Fibroblast of pulmonary artery (primary cell): ENCODE measurements around the gene OR7G3.

Source experiments
- DNase-seq: peaks from one replicate; pipeline ENCODE4 v3.0.0-alpha.2; 2010; ENCODE audit warnings: low read depth
- H3K4me3 ChIP-seq: replicated peaks from 2 replicates; pipeline ENCODE4 v1.5.1; 2011; ENCODE audit warnings: low read depth, mild to moderate bottlenecking, control low read depth, low read length, moderate library complexity
- TF ChIP-seq, protein P1 (sequence below): IDR thresholded peaks from 2 replicates; pipeline ENCODE4 v1.5.1; 2011; ENCODE audit warnings: mild to moderate bottlenecking, control low read depth, low read length, inconsistent platforms; ENCODE audit errors: missing control alignments

OR7G3 gene

DNA sequence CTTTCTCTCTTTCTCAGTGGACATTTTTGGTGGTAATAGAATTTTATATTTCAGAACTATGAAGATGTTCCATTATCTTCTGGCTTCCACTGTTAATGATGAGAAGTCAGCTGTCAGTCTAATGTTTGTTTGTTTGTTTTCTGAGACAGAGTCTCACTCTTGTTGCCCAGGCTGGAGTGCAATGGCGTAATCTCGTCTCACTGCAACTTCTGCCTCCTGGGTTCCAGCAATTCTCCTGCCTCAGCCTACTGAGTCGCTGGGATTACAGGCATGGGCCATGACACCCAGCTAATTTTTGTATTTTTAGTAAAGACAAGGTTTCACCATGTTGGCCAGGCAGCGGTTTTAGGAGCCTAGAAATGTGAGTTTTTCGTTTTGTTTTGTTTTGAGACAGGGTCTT is 18.2 kb upstream of the OR7G3 start:
- no peak overlapping the region for H3K4me3 ChIP-seq
- peak; percentile 26 for DNase-seq
- TF ChIP-seq, protein P1, sequence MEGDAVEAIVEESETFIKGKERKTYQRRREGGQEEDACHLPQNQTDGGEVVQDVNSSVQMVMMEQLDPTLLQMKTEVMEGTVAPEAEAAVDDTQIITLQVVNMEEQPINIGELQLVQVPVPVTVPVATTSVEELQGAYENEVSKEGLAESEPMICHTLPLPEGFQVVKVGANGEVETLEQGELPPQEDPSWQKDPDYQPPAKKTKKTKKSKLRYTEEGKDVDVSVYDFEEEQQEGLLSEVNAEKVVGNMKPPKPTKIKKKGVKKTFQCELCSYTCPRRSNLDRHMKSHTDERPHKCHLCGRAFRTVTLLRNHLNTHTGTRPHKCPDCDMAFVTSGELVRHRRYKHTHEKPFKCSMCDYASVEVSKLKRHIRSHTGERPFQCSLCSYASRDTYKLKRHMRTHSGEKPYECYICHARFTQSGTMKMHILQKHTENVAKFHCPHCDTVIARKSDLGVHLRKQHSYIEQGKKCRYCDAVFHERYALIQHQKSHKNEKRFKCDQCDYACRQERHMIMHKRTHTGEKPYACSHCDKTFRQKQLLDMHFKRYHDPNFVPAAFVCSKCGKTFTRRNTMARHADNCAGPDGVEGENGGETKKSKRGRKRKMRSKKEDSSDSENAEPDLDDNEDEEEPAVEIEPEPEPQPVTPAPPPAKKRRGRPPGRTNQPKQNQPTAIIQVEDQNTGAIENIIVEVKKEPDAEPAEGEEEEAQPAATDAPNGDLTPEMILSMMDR, result no peak

DNA sequence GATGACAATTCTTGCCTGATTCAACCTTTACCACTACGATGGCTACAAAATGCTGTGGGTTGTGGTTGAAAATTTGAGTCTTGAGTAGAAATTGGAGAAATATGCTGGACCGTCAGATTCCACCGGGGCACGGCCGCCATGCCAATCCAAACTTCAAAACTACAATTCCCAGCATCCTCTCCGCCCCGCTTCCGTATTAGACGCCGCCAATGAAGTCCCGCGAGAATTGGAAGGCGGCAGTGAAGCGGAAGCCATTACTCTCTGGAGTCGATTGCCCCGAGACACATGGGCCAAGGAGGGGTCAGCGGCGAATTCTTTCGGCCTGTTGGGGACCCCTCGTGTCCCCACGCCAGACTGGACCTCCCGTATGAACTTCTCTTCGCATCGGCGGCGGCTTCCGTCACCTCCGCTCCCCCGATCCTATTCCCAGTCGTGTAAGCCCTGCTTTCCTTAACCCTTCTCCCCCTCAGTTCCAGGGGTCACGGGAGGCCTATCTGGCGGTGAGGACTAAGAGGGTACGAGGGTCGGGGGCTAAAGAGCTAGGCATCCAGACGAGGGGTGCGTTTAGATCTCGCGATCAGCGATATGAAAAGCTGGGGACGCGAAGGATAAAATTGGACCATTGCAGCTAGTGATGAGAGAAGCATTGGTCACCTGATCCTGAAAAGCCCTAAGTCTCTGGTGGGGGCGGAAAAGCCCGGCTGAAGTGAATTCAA is 13.6 kb upstream of the OR7G3 start, which contains the start of gene ZNF317:
Gene ZNF317, plus strand, starts transcription at position 239 of the 716 bp plus-strand sequence. CDS start 15,620 bp downstream, outside the sequence.
- DNase-seq, result peak; percentile 93
- H3K4me3 ChIP-seq, result peak within 1 kb of the TSS; percentile 73
- TF ChIP-seq, protein P1, result no peak

DNA sequence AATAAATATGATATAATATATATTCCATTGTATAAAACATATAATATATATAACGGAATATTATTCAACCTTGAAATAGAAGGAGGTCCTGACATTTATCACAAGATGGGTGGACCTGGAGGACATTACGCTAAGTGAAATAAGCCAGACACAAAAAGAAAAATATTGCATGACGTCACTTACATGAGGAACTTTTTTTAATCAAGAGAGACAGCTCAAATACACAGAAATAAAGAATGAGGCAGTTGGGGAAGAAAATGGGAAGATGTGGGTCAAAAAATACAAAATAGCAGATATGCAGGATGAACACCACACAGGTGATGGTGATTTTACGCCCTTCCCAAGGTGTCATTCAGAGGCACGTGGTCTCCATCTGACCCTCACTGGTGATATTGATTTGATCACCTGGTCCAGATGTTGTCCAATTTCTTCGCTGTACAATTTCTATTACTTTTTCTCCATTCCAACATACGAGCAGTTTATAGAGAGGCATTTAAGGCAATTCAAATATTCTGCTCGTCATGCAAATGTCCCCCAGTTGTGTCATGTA is 12.9 kb upstream of the OR7G3 start:
- peak overlapping the region; percentile 73 for H3K4me3 ChIP-seq
- DNase-seq, result no peak
- TF ChIP-seq, protein P1, result no peak

DNA sequence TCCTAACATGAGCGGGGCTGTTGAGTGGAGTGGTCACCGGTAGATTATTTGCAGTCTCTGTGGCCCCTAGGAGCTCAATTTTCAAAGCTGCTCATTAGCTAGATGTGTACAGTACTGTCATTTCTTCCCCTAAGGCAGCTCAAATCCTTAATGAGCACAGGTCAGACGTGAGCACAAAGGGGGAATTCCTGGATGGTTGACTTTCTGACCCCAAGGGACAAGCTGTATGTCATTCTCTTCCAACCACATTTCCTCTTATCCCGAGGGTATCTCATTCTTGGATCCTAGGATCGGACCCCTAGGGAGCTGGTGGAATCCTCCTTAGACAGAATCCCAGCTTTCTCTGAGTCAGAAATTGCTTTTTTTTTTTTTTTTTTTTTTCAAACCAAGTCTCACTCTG is 5.7 kb upstream of the OR7G3 start:
- no peak for DNase-seq
- TF ChIP-seq, protein P1, result no peak
- no peak overlapping the region for H3K4me3 ChIP-seq

DNA sequence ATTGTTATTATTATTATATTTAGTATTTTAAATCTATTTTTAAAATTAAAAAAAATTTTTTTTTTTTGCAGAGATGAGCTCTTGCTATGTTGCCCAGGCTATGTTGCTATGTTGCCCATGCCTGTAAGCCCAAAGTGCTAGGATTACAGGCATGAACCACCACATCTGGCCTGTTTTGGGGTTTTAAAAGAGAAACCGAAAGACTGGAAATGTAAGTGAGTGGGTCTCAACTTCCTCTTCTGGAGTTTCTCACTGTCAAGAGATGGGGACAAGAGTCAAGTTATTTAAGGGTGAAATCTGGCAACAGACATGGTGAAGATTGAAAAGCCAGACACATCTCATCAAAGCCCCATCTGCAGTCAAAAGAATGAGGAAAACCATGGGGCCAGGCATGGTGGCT is 4.2 kb upstream of the OR7G3 start:
- TF ChIP-seq, protein P1, result no peak
- H3K4me3 ChIP-seq, result no peak overlapping the region
- DNase-seq, result no peak

DNA sequence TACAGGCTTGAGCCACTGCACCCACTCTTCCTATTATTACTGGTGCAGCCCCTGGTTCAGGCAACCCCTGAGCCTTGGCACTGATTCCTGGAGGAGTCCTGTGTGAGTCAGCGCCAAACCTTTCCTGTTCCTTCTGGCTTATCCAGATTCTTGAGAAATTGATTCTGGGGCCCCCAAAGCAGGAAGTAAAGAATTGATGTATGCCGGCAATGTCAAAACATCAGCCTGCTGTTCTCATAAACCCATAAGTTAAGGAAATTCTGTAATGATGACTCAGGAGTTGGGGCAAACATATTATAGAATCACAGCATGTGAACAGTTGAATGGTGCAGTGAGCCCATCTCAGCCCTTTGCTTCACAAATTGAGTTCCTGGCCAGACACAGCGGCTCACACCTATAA is 1.4 kb upstream of the OR7G3 start:
- TF ChIP-seq, protein P1, result no peak
- DNase-seq, result peak; percentile 88
- H3K4me3 ChIP-seq, result no peak overlapping the region
